Adrenal gland (tissue), 5 donors: ENCODE measurements around the gene NPIPB5.
"Not testable (repeated sequence)": the region's sequence is repeated elsewhere in the genome, so short reads cannot be mapped to it uniquely, and the experiment has no call there.

Experiments
- POLR2A ChIP-seq, 2 donors: fragments of 450-650 bp; IDR thresholded peaks; one replicate each; pipeline ENCODE4 v1.6.1; 2017; ENCODE audit warnings: antibody characterized with exemption in 2 of 2, mild to moderate bottlenecking in 2 of 2, moderate library complexity in 1 of 2
- TF ChIP-seq, protein P1 (sequence below), 6 experiments: fragments of 450-650 bp in 4 of 6; fragments of 200-600 bp in 2 of 6; sonication (generic) in 1 of 6; IDR thresholded peaks; 1 replicate in 5 of 6; 2 replicates in 1 of 6; pipeline versions ENCODE4 v1.5.1 to v1.8.0; 2016 to 2021; ENCODE audit warnings: antibody characterized with exemption in 6 of 6, mild to moderate bottlenecking in 2 of 6, moderate library complexity in 1 of 6
- donor health status: DM: no; HTN: no; CAD: no.

DNA sequence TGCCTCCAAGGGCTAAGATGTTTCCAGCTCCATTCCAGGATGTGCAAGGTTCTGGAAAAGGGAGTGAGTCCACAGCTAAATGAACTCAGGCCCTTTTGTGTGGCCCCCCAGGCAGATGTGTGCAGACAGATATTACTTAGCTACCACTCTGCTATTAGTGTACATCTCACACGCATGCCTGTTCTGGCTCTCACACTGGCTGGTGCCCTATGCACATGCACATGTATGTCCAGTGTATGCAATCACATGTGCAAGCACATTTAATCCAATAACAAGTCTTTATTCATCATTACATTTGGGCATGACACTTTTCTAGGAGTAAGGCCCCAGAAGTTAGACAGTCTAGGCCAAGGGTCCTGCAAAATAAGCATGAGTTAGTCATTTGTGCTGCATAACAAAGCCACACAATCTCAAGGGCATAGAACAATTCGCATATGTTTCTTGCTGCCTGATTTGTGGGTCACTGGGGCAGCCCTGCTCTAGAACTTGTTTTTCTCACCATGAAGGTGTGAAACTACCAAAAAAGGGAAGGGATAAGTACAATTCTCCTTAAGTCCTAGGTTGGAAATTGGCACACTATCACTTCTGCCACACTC is 36.6 kb downstream of the NPIPB5 start:
- TF ChIP-seq, protein P1, sequence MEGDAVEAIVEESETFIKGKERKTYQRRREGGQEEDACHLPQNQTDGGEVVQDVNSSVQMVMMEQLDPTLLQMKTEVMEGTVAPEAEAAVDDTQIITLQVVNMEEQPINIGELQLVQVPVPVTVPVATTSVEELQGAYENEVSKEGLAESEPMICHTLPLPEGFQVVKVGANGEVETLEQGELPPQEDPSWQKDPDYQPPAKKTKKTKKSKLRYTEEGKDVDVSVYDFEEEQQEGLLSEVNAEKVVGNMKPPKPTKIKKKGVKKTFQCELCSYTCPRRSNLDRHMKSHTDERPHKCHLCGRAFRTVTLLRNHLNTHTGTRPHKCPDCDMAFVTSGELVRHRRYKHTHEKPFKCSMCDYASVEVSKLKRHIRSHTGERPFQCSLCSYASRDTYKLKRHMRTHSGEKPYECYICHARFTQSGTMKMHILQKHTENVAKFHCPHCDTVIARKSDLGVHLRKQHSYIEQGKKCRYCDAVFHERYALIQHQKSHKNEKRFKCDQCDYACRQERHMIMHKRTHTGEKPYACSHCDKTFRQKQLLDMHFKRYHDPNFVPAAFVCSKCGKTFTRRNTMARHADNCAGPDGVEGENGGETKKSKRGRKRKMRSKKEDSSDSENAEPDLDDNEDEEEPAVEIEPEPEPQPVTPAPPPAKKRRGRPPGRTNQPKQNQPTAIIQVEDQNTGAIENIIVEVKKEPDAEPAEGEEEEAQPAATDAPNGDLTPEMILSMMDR (IDR thresholded peaks at IDR 0.05), result not testable (repeated sequence)
- TF ChIP-seq POLR2A (IDR thresholded peaks at IDR 0.05), result not testable (repeated sequence)
